Measurements from ENCODE around the gene ZSWIM2. TPM values are rescaled to one million over a fixed set of nuclear protein-coding genes. Genes with fewer than 3 reads are reported as not detected.

Gene ZSWIM2
- total RNA-seq, 1 experiment from 2014 or later: not detected

- CTCF ChIA-PET: interaction anchor here (0.6 kb wide), 1 partner anchor 9 kb away, joined by 3 read pairs; no protein-coding TSS in a partner anchor
- POLR2A ChIA-PET: no interaction called here
Measured at GRCh38 chr2:186871881-186872280, 22.9 kb upstream of the ZSWIM2 start.

GRCh38 chr2:186868344-186868743, 19.4 kb upstream of the ZSWIM2 start:
- Histone ChIP-seq H3K9ac (ENCODE audit: low read length) (no peak overlapping the region), H4K20me1 (ENCODE audit: insufficient read depth) (no peaks in the 10 kb centered on the region), H3K27ac (ENCODE audit: low read depth, low read length) (no peak overlapping the region), H3K4me1 (ENCODE audit: control insufficient read depth in 1 of 2, insufficient read depth in 2 of 2, low read length in 2 of 2) (no peaks in the 10 kb centered on the region), H3K27me3 (ENCODE audit: insufficient read depth, low read length) (no peaks in the 10 kb centered on the region), H3K9me3 (ENCODE audit: control insufficient read depth in 1 of 2, insufficient read depth in 1 of 2, low read depth in 1 of 2, low read length in 2 of 2) (no peaks in the 10 kb centered on the region), H3K79me2 (ENCODE audit: insufficient read depth, low read length) (no peaks in the 10 kb centered on the region), H3K36me3 (ENCODE audit: control insufficient read depth in 1 of 2, insufficient read depth in 2 of 2, low read length in 2 of 2) (no peaks in the 10 kb centered on the region), H3K4me2 (ENCODE audit: low read length) (no peak overlapping the region), H2AFZ (ENCODE audit: low read depth, low read length, poor library complexity, severe bottlenecking) (no peak overlapping the region), H3K4me3 (replicated peaks in 1 of 2; ENCODE audit: low read depth in 1 of 2, low read length in 2 of 2) (no peak overlapping the region), H3K9me2 (ENCODE audit: insufficient read depth) (no peaks in the 10 kb centered on the region)
- ChIA-PET RAD21 (ENCODE audit: low non-redundant PET in 1 of 2, low total read pairs in 2 of 2, uncharacterized antibody in 2 of 2, unreplicated experiment in 2 of 2) (no interaction called here), CTCF (no interaction called here), POLR2A (no interaction called here)
- TF ChIP-seq CEBPB (IDR thresholded peaks at IDR 0.05; ENCODE audit: low read depth) (no peak), SIN3A (IDR thresholded peaks at IDR 0.05; ENCODE audit: low read depth) (no peak), EGR1 (IDR thresholded peaks at IDR 0.05; ENCODE audit: low read depth) (no peak), POLR2A (IDR thresholded peaks at IDR 0.05; ENCODE audit: borderline replicate concordance, extremely low read depth, insufficient read depth, insufficient read length) (no peak), RAD21 (IDR thresholded peaks at IDR 0.05; ENCODE audit: low read depth) (no peak), ELF1 (IDR thresholded peaks at IDR 0.05; ENCODE audit: borderline replicate concordance, low read depth) (no peak), ZNF274 (IDR thresholded peaks at IDR 0.05; ENCODE audit: low read depth, low read length) (no peak), EZH2 (IDR thresholded peaks at IDR 0.05) (no peak), SRF (IDR thresholded peaks at IDR 0.05; ENCODE audit: low read depth) (no peak), ZFX (IDR thresholded peaks at IDR 0.05) (no peak), ATF3 (IDR thresholded peaks at IDR 0.05) (no peak), YY1 (IDR thresholded peaks at IDR 0.05; ENCODE audit: extremely low read depth, insufficient replicate concordance, low read depth, low read length) (no peak), CTCF (IDR thresholded peaks at IDR 0.05 in 2 of 3, conservative IDR thresholded peaks at IDR 0.05 in 1 of 3; ENCODE audit: borderline replicate concordance in 1 of 3, insufficient read depth in 1 of 3, low read depth in 2 of 3, low read length in 2 of 3) (no peak), CBX3 (IDR thresholded peaks at IDR 0.05; ENCODE audit: low read depth) (no peak)
- DNase-seq (ENCODE audit: low read depth, low spot score) (no peak), ATAC-seq (no peak)
- BruUV-seq (replicated peaks): no TSS peak
- intact Hi-C loops (cut with micrococcal nuclease): loop anchor here (10.0 kb wide), 1 partner anchor 1646 kb away; no protein-coding TSS in a partner anchor

More at GRCh38 chr2:186871881-186872280, 22.9 kb upstream of the ZSWIM2 start:
- no peaks in the 10 kb centered on the region for H3K4me1 ChIP-seq (ENCODE audit: control insufficient read depth in 1 of 2, insufficient read depth in 2 of 2, low read length in 2 of 2)
- BruUV-seq (replicated peaks): no TSS peak
- H3K36me3 ChIP-seq (ENCODE audit: control insufficient read depth in 1 of 2, insufficient read depth in 2 of 2, low read length in 2 of 2): no peaks in the 10 kb centered on the region
- H3K4me3 ChIP-seq (replicated peaks in 1 of 2; ENCODE audit: low read depth in 1 of 2, low read length in 2 of 2): no peak overlapping the region
- no peaks in the 10 kb centered on the region for H3K79me2 ChIP-seq (ENCODE audit: insufficient read depth, low read length)
- no peak overlapping the region for H3K27ac ChIP-seq (ENCODE audit: low read depth, low read length)
- no peaks in the 10 kb centered on the region for H3K9me3 ChIP-seq (ENCODE audit: control insufficient read depth in 1 of 2, insufficient read depth in 1 of 2, low read depth in 1 of 2, low read length in 2 of 2)
- H3K27me3 ChIP-seq (ENCODE audit: insufficient read depth, low read length): no peaks in the 10 kb centered on the region
- TF ChIP-seq JUND (IDR thresholded peaks at IDR 0.05) (no peak), ZFX (IDR thresholded peaks at IDR 0.05) (no peak), CTCF (IDR thresholded peaks at IDR 0.05 in 2 of 3, conservative IDR thresholded peaks at IDR 0.05 in 1 of 3; ENCODE audit: borderline replicate concordance in 1 of 3, insufficient read depth in 1 of 3, low read depth in 2 of 3, low read length in 2 of 3) (no peak)
- no peaks in the 10 kb centered on the region for H3K9me2 ChIP-seq (ENCODE audit: insufficient read depth)
- no peaks in the 10 kb centered on the region for H4K20me1 ChIP-seq (ENCODE audit: insufficient read depth)
- no peak overlapping the region for H3K9ac ChIP-seq (ENCODE audit: low read length)
- no peak overlapping the region for H2AFZ ChIP-seq (ENCODE audit: low read depth, low read length, poor library complexity, severe bottlenecking)
- H3K4me2 ChIP-seq (ENCODE audit: low read length): no peak overlapping the region
- ATAC-seq (no peak), DNase-seq (ENCODE audit: low read depth, low spot score) (no peak)
- intact Hi-C loops (cut with micrococcal nuclease): no loop called here
- RAD21 ChIA-PET (ENCODE audit: low non-redundant PET in 1 of 2, low total read pairs in 2 of 2, uncharacterized antibody in 2 of 2, unreplicated experiment in 2 of 2): no interaction called here

Measured in HCT116 (cell line).